NCI-H2227 (cell line): ENCODE results near the gene COX7A2L.

Experiments
- DNase-seq: peaks from one replicate; lab custom pipeline; 2025; ENCODE audit not compliant: unreplicated experiment; lab: John Stamatoyannopoulos, UW

COX7A2L gene

DNA sequence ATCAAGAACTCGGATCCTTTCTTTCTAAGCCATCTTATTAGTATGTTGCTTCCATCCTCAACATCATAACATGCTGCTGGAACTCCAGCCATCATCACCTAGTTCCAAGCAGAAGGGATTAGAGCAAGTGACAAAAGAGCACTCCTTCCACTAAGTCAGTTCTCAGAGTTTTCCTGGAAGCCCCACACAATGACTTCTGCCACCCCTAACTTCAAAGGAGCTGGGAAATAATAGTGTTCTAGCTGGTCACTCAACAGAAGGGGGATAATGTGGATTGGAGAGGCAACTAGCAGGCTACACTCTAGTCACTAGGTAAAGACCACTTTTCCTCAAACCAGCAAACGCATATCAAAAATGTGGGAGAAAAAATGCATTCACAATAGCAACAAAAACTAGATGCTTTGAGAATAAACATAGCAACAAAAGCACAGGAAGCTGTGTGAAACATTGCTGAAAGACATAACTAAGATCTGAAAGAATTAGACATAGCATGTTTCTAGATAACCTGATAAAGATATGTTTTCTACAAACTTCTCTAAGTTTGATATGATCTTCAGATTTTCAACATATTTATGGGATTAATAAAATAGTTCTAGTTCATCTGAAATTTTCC is 39.5 kb downstream of the COX7A2L start:
- DNase-seq, result no peak

DNA sequence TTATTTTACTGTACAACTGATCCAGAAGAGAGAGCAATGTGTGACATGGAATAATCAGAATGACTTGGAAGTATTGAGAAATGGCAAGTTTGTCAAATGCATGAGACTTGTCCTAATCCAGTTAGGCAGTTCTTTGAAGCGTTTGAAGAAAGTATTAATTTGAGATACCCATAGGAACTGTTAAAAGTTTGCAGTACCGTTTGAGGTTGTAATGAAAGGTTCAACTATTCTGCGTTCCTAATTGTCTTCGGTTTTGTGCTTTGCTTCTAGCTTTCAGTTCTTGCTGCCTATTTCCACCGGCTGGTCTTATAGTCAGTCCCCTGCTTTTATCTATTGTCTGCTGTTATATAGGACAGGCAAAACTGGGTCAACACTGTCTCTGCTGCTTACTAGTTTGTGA is 41.8 kb downstream of the COX7A2L start:
- no peak for DNase-seq

DNA sequence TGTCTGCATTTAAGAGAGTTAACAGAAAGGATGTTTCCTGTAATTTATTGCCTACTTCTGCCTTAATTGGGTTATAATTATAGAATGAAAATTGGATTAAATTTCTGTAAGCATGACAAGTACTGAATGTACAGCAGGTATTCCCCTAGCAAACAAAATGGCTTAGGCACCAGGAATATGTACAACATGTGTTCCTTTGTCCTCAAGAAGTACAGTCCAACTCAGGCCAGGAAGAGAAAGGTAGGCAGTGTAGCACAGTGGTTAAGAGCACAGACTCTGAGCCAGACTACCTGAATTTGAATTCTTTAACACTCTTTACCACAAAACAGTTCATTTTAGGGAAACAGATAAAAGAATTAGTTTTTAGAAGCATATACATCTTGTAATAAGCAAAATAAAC is 43.1 kb downstream of the COX7A2L start:
- no peak for DNase-seq

DNA sequence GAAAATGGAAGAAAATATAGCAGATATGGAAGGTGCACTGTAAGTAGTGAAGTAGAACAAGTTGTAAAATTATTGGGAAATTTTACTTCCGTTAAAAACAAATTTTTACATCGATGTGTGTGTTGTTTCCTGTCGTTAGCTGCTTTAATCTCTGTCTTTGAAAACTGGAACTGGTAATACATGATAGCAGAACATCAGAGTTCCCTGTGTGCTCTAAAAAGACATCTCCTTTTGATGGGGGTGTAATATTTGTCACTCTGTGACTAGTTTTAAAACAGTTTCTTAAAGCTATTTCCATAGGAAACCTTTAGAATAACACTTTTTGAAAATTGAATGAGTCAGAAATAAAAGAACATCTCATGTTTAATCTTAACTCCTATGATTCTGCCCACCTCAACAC is 43.5 kb downstream of the COX7A2L start:
- no peak for DNase-seq

- DNase-seq, result no peak
These were observed 44.1 kb downstream of the COX7A2L start for GRCh38 chr2:42316910-42317309.

GRCh38 chr2:42315844-42316470 is 45.1 kb downstream of the COX7A2L start:
- no peak for DNase-seq

DNA sequence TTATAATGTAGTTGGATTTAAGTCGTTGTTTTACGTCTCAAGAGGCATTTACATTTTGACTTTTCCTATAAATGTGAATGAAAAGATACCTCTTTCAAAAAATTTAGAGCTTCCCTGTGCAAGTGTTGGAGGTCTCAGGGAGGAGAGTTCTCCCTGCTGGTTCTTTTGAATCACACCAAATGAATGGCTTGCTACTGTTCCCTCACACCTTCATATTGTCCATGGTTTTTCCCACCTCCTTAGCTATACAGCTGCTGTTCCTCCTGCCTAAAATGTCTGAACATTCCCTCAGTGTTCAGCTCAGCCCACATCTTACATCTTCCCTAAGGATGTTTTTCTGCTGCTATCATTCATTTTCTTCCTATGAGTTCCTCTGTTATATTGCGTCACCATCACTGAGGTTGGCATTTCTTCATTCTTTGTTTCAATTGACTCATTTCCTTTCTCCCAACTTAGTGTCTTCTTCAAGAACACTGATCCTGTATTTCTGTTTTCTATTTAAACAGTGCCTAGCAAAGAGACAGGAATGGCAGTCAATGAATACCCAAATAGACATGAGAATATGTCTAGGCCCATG is 46.0 kb downstream of the COX7A2L start:
- no peak for DNase-seq

GRCh38 chr2:42312106-42312505 is 48.9 kb downstream of the COX7A2L start:
- DNase-seq, result no peak

DNA sequence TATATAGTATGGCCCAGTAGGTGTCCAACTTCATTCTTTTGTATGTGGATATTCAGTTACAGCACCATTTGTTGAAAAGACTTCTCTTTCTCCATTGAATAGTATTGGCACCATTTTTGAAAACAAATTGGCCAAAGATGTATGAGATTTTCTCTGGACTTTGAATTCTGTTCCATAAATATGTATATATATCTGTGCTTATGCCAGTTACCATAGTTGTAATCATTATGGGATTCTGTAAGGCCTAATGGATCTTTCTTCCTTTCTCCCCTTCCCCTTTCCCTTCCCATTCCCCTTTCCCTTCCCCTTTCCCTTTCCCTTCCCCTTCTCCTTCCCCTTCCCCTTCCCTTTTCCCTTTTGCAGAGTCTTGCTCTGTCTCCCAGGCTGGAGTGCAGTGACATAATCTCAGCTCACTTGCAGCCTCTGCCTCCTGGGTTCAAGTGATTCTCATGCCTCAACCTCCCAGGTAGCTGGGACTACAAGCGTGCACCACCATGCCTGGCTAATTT is 51.0 kb downstream of the COX7A2L start:
- no peak for DNase-seq

DNA sequence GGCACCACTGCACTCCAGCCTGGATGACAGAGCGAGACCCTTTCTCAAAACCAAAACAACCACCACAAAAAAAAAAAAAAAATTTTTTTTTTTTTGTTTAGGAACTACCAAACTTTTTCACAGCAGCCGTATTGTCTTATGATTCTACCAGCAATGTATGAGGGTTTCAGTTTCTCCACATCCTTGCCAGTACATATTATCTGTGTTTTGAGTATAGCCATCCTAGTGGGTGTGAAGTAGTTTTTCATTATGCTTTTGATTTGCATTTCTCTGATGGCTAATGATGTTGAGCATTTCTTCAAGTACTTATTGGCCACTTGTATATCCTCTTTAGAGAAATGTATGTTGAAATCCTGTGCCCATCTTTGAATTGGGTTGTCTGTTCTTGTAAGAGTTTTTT is 51.7 kb downstream of the COX7A2L start:
- no peak for DNase-seq

DNA sequence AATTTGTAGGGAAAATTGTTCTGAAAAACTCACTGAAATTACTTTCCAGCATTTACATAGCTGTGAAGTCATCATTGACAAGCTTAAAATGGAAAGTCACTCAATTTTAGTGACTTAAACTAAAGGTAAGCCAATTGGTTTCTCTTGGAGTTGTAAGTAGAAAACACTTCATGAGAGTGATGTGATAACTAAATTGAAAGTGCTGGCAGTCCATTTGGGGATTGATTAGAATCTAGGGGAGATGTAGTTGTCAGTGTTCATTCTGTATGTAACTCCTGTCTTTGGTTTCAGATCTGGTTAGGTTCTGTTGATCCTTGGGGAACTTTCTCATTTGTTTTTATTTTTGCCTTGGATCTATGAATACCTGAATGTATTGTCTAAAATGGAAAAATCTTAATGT is 53.8 kb downstream of the COX7A2L start:
- no peak for DNase-seq

DNA sequence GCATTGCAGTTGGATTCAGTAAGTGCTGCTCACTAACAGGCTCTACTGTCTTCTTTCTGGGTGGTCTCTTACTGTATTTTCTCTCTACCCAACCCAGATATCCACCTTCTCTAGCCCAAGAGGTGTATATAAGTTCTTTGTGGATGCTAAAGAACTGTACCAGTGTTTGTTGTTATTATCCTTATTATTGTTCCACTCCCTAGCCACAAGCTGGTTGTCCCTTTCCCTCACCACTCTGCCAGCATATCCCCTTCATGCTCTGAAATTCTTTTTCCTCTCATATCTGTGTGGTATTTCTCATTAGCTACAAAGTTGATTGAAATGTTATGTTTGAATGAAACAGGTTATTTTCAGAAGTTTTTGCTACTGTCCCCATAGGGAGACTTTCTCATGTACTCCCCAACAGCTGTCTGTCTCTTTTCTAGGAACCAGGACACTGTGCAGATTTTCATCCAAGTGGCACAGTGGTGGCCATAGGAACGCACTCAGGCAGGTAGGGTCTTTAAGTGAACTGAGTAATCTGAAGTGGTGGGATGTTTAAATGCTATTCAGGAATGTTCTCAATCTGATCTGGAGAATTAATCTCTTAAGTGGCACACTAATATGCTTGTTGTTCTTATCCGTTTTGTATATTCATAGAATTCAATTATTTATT is 56.8 kb downstream of the COX7A2L start:
- DNase-seq, result no peak

DNA sequence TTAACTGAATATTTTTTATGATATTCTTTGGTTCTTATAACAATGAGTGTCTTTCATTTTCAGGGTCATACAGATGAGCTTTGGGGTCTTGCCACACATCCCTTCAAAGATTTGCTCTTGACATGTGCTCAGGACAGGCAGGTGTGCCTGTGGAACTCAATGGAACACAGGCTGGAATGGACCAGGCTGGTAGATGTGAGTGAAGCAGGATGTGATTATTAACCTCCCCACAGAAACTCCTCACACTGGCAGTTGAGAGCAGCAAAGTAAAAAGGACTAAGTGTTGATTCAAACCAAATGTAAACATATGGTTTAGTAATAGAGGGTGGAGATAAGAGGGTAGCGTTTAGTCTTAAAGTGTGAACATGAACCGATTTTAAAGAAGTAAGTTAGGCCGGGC is 57.8 kb downstream of the COX7A2L start:
- no peak for DNase-seq

GRCh38 chr2:42300527-42300926 is 60.5 kb downstream of the COX7A2L start:
- no peak for DNase-seq
